Mesothelial cell of epicardium (in vitro differentiated cells): ENCODE measurements around the gene CCDC174. TPM values are rescaled to one million over a fixed set of nuclear protein-coding genes. Genes with fewer than 3 reads are reported as not detected.
"Not testable (repeated sequence)": the region's sequence is repeated elsewhere in the genome, so short reads cannot be mapped to it uniquely, and the experiment has no call there.

Source experiments
- DNase-seq, 2 experiments: peaks; one replicate each; pipeline ENCODE4 v3.0.0; 2021; ENCODE audit warnings: low spot score in 2 of 2; ENCODE audit not compliant: unreplicated experiment in 2 of 2
- H3K27ac Mint-ChIP-seq: 2 replicates; pipeline ENCODE4 v1.8.0; 2021; ENCODE audit warnings: mixed read lengths
- H3K27me3 Mint-ChIP-seq: 2 replicates; pipeline ENCODE4 v1.8.0; 2021; ENCODE audit warnings: low read depth, mixed read lengths
- H3K36me3 Mint-ChIP-seq: 2 replicates; pipeline ENCODE4 v1.8.0; 2021; ENCODE audit warnings: mixed read lengths
- H3K4me1 Mint-ChIP-seq: 2 replicates; pipeline ENCODE4 v1.8.0; 2021; ENCODE audit warnings: mixed read lengths
- H3K4me3 Mint-ChIP-seq: 2 replicates; pipeline ENCODE4 v1.8.0; 2021; ENCODE audit warnings: mild to moderate bottlenecking, moderate library complexity, mixed read lengths
- H3K9me3 Mint-ChIP-seq: 2 replicates; pipeline ENCODE4 v1.8.0; 2021; ENCODE audit warnings: mixed read lengths
- CTCF ChIP-seq: fragments of 200-600 bp; sonication (generic); IDR thresholded peaks from one replicate; pipeline ENCODE4 v1.5.0; 2021; ENCODE audit warnings: antibody characterized with exemption; ENCODE audit not compliant: unreplicated experiment
- total RNA-seq: library from RNA; stranded (reverse); gene quantifications from 3 replicates; pipeline ENCODE4 v1.2.1, GENCODE V29; 2021

Gene CCDC174
- total RNA-seq, 1 donor from 2014 or later = 21.8 TPM

GRCh38 chr3:14606669-14607339 lies 44.8 kb upstream of the CCDC174 start:
- Mint-ChIP-seq H3K4me1 (no peaks in the 10 kb centered on the region), H3K9me3 (no peaks in the 10 kb centered on the region), H3K4me3 (no peak overlapping the region), H3K36me3 (no peaks in the 10 kb centered on the region), H3K27ac (no peak overlapping the region), H3K27me3 (peaks cover 77% of the 10 kb centered on the region)
- no peak for TF ChIP-seq CTCF
- DNase-seq = no peak

GRCh38 chr3:14608298-14608697 lies 43.3 kb upstream of the CCDC174 start:
- Mint-ChIP-seq H3K36me3 (no peaks in the 10 kb centered on the region), H3K4me1 (no peaks in the 10 kb centered on the region), H3K27me3 (peaks cover 82% of the 10 kb centered on the region), H3K9me3 (no peaks in the 10 kb centered on the region), H3K4me3 (no peak overlapping the region), H3K27ac (no peak overlapping the region)
- DNase-seq = no peak
- no peak for TF ChIP-seq CTCF

- not testable (repeated sequence) for H3K36me3 Mint-ChIP-seq, H3K9me3 Mint-ChIP-seq, H3K4me1 Mint-ChIP-seq, DNase-seq, H3K4me3 Mint-ChIP-seq, H3K27ac Mint-ChIP-seq
- peaks cover 81% of the 10 kb centered on the region for H3K27me3 Mint-ChIP-seq
These were observed 42.5 kb upstream of the CCDC174 start for GRCh38 chr3:14609058-14609457.

GRCh38 chr3:14609506-14609905 lies 42.1 kb upstream of the CCDC174 start:
- no peak for DNase-seq
- Mint-ChIP-seq H3K4me1 (no peaks in the 10 kb centered on the region), H3K27ac (no peak overlapping the region), H3K27me3 (peaks cover 81% of the 10 kb centered on the region), H3K4me3 (no peak overlapping the region), H3K36me3 (no peaks in the 10 kb centered on the region), H3K9me3 (no peaks in the 10 kb centered on the region)
- TF ChIP-seq CTCF = no peak

GRCh38 chr3:14609941-14610340 lies 41.6 kb upstream of the CCDC174 start:
- H3K9me3 Mint-ChIP-seq = no peaks in the 10 kb centered on the region
- H3K4me3 Mint-ChIP-seq = no peak overlapping the region
- no peak for DNase-seq
- H3K27me3 Mint-ChIP-seq = peaks cover 81% of the 10 kb centered on the region
- H3K36me3 Mint-ChIP-seq = no peaks in the 10 kb centered on the region
- no peak overlapping the region for H3K27ac Mint-ChIP-seq
- TF ChIP-seq CTCF = no peak
- no peaks in the 10 kb centered on the region for H3K4me1 Mint-ChIP-seq

- no peaks in the 10 kb centered on the region for H3K9me3 Mint-ChIP-seq
- DNase-seq = no peak
- no peak for TF ChIP-seq CTCF
- H3K27me3 Mint-ChIP-seq = peaks cover 55% of the 10 kb centered on the region
- no peak overlapping the region for H3K27ac Mint-ChIP-seq
- H3K36me3 Mint-ChIP-seq = no peaks in the 10 kb centered on the region
- H3K4me3 Mint-ChIP-seq = no peak overlapping the region
- no peaks in the 10 kb centered on the region for H3K4me1 Mint-ChIP-seq
These were observed 37.4 kb upstream of the CCDC174 start for GRCh38 chr3:14614189-14614588.
